H9 (cell line): Measurements from ENCODE around the gene AASDH. TPM values are rescaled to one million over a fixed set of nuclear protein-coding genes. Genes with fewer than 3 reads are reported as not detected.

ENCODE experiments used
- DNase-seq: peaks from one replicate; pipeline ENCODE4 v3.0.0-alpha.2; 2017
- H2AFZ ChIP-seq: one replicate; pipeline ENCODE4 v1.6.1; 2013; ENCODE audit warnings: mild to moderate bottlenecking, low read length, control low read depth, moderate library complexity
- H2AK5ac ChIP-seq: 2 replicates; pipeline ENCODE4 v1.6.1; 2013; ENCODE audit warnings: low read length, control low read depth, mixed read lengths; ENCODE audit not compliant: insufficient read length
- H2BK120ac ChIP-seq: one replicate; pipeline ENCODE4 v1.6.1; 2013; ENCODE audit warnings: low read depth, mild to moderate bottlenecking, low read length, control low read depth, inconsistent platforms; ENCODE audit not compliant: poor library complexity, severe bottlenecking
- H2BK12ac ChIP-seq: 2 replicates; pipeline ENCODE4 v1.6.1; 2013; ENCODE audit warnings: low read length, control low read depth, mixed read lengths, low read depth; ENCODE audit not compliant: insufficient read length
- H2BK15ac ChIP-seq: 2 replicates; pipeline ENCODE4 v1.6.1; 2013; ENCODE audit warnings: low read depth, low read length, control low read depth
- H2BK20ac ChIP-seq: one replicate; pipeline ENCODE4 v1.6.1; 2013; ENCODE audit warnings: low read depth, mild to moderate bottlenecking, low read length, control low read depth, inconsistent platforms; ENCODE audit not compliant: poor library complexity, severe bottlenecking
- H2BK5ac ChIP-seq: 2 replicates; pipeline ENCODE4 v1.6.1; 2013; ENCODE audit warnings: low read length, control low read depth, mixed read lengths; ENCODE audit not compliant: insufficient read length
- H3K14ac ChIP-seq: 2 replicates; pipeline ENCODE4 v1.6.1; 2013; ENCODE audit warnings: low read length, control low read depth; ENCODE audit not compliant: insufficient read depth
- H3K18ac ChIP-seq: 2 replicates; pipeline ENCODE4 v1.6.1; 2013; ENCODE audit warnings: low read depth, mild to moderate bottlenecking, mixed read lengths, low read length, control low read depth; ENCODE audit not compliant: insufficient read length
- H3K23ac ChIP-seq: 2 replicates; pipeline ENCODE4 v1.6.1; 2013; ENCODE audit warnings: low read length, control low read depth, mixed read lengths, low read depth; ENCODE audit not compliant: insufficient read length
- H3K23me2 ChIP-seq: 2 replicates; pipeline ENCODE4 v1.6.1; 2013; ENCODE audit warnings: low read depth, mild to moderate bottlenecking, mixed read lengths, low read length, control low read depth; ENCODE audit not compliant: insufficient read length, poor library complexity, severe bottlenecking
- H3K27ac ChIP-seq: 2 replicates; pipeline ENCODE4 v1.5.1; 2013; ENCODE audit warnings: low read length, control low read depth, mixed read lengths, low read depth; ENCODE audit not compliant: insufficient read length
- H3K27me3 ChIP-seq: 2 replicates; pipeline ENCODE4 v1.6.1; 2013; ENCODE audit warnings: low read length, control low read depth, inconsistent platforms; ENCODE audit not compliant: insufficient read depth
- H3K4ac ChIP-seq: 2 replicates; pipeline ENCODE4 v1.6.1; 2013; ENCODE audit warnings: low read depth, mild to moderate bottlenecking, control low read depth, inconsistent platforms, low read length, moderate library complexity
- H3K4me1 ChIP-seq: 2 replicates; pipeline ENCODE4 v1.6.1; 2013; ENCODE audit warnings: low read length, control low read depth, inconsistent platforms; ENCODE audit not compliant: insufficient read depth
- H3K4me2 ChIP-seq: 2 replicates; pipeline ENCODE4 v1.6.1; 2013; ENCODE audit warnings: low read length, control low read depth, mixed read lengths; ENCODE audit not compliant: insufficient read length, insufficient read depth
- H3K56ac ChIP-seq: 2 replicates; pipeline ENCODE4 v1.6.1; 2013; ENCODE audit warnings: low read depth, mild to moderate bottlenecking, mixed read lengths, low read length, control low read depth; ENCODE audit not compliant: insufficient read length
- H3K79me1 ChIP-seq: 2 replicates; pipeline ENCODE4 v1.6.1; 2013; ENCODE audit warnings: low read depth, mild to moderate bottlenecking, moderate library complexity, low read length, control low read depth, inconsistent platforms; ENCODE audit not compliant: insufficient read depth, poor library complexity, severe bottlenecking
- H3K79me2 ChIP-seq: 2 replicates; pipeline ENCODE4 v1.6.1; 2013; ENCODE audit warnings: low read length, control low read depth, inconsistent platforms; ENCODE audit not compliant: insufficient read depth
- H3K9ac ChIP-seq: 2 replicates; pipeline ENCODE4 v1.6.1; 2013; ENCODE audit warnings: low read length, control low read depth, mixed read lengths; ENCODE audit not compliant: insufficient read length; ENCODE audit errors: extremely low read depth
- H3K9me3 ChIP-seq: one replicate; pipeline ENCODE4 v1.6.1; 2013; ENCODE audit warnings: low read depth, low read length, inconsistent platforms; ENCODE audit not compliant: control insufficient read depth
- H3T11ph ChIP-seq: one replicate; pipeline ENCODE4 v1.6.1; 2013; ENCODE audit warnings: mild to moderate bottlenecking, low read length, control low read depth, inconsistent platforms
- H4K20me1 ChIP-seq: one replicate; pipeline ENCODE4 v1.6.1; 2013; ENCODE audit not compliant: control insufficient read depth, insufficient read length, insufficient read depth
- H4K5ac ChIP-seq: 2 replicates; pipeline ENCODE4 v1.6.1; 2013; ENCODE audit warnings: low read depth, mild to moderate bottlenecking, mixed read lengths, low read length, control low read depth; ENCODE audit not compliant: insufficient read length
- H4K8ac ChIP-seq: replicated peaks from 2 replicates; pipeline ENCODE4 v1.6.1; 2013; ENCODE audit warnings: low read length, control low read depth, mixed read lengths, low read depth; ENCODE audit not compliant: insufficient read length
- H4K91ac ChIP-seq: 2 replicates; pipeline ENCODE4 v1.6.1; 2013; ENCODE audit warnings: low read depth, mild to moderate bottlenecking, moderate library complexity, mixed read lengths, low read length, control low read depth; ENCODE audit not compliant: insufficient read length
- H3K27ac Mint-ChIP-seq, 3 experiments: 2 replicates in 2 of 3; 3 replicates in 1 of 3; pipeline ENCODE4 v1.8.0; 2020 to 2021; ENCODE audit warnings: mixed read lengths in 3 of 3, mild to moderate bottlenecking in 1 of 3, moderate library complexity in 1 of 3
- H3K27me3 Mint-ChIP-seq: 2 replicates; pipeline ENCODE4 v1.8.0; 2021; ENCODE audit warnings: low read depth, mild to moderate bottlenecking, moderate library complexity, mixed read lengths
- H3K36me3 Mint-ChIP-seq, 3 experiments: 2 replicates in 2 of 3; 3 replicates in 1 of 3; pipeline ENCODE4 v1.8.0; 2020 to 2021; ENCODE audit warnings: low read depth in 3 of 3, mixed read lengths in 3 of 3; ENCODE audit not compliant: insufficient read depth in 1 of 3
- H3K4me1 Mint-ChIP-seq, 2 experiments: 2 replicates each; pipeline ENCODE4 v1.8.0; 2020; ENCODE audit warnings: mixed read lengths in 2 of 2
- H3K4me3 Mint-ChIP-seq, 2 experiments: 2 replicates in 1 of 2; 3 replicates in 1 of 2; pipeline ENCODE4 v1.8.0; 2020 to 2021; ENCODE audit warnings: mild to moderate bottlenecking in 2 of 2, mixed read lengths in 2 of 2, moderate library complexity in 1 of 2
- H3K9me3 Mint-ChIP-seq, 2 experiments: 2 replicates in 1 of 2; 3 replicates in 1 of 2; pipeline ENCODE4 v1.8.0; 2020; ENCODE audit warnings: mild to moderate bottlenecking in 2 of 2, mixed read lengths in 2 of 2, moderate library complexity in 1 of 2
- CTCF ChIP-seq: fragments of 200-600 bp; sonication (generic); conservative IDR thresholded peaks from 3 replicates; pipeline ENCODE4 v1.8.0; 2021; ENCODE audit warnings: antibody characterized with exemption, mild to moderate bottlenecking
- WGBS: extraction: QIAGEN DNeasy Blood & Tissue Kit; methylation state at CpG from one replicate; pipeline ENCODE4 v1.1.7; 2013; ENCODE audit warnings: missing lambda C conversion rate, low lambda C conversion rate, mixed read lengths; ENCODE audit not compliant: insufficient read length; ENCODE audit errors: extremely low coverage; 5-methylcytosine and 5-hydroxymethylcytosine counted together
- total RNA-seq: library from RNA; stranded (reverse); gene quantifications from 2 replicates; pipeline ENCODE4 v1.2.1, GENCODE V29; 2021

AASDH gene
- total RNA-seq, 1 experiment from 2014 or later, result 12.9 TPM

DNA sequence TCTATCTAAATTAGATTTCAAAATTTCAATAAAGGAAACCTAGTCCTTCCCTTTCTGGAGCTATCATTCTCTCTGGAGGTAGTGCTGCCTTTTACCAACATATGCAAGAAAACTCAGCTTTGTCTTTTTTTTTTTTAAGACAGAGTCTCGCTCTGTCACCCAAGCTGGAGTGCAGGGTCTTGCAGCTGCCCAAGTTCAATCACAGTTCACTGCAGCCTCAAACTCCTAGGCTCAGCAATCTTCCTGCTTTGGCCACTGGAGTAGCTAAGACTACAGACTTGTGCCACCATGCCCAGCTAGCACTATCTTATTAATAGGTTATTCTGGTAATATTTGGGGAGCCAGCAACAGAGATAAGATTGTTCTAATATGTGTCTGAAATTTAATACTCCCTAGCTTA, 12.3 kb downstream of the AASDH start:
- H4K91ac ChIP-seq, result no peak overlapping the region
- no peak overlapping the region for H4K8ac ChIP-seq
- no peaks in the 10 kb centered on the region for H3K9me3 Mint-ChIP-seq
- H4K5ac ChIP-seq, result no peak overlapping the region
- H2AFZ ChIP-seq, result no peak overlapping the region
- H3K36me3 Mint-ChIP-seq, result peaks cover 6 to 25% (median 16%) of the 10 kb centered on the region in 3 experiments; a peak in 6 of 7 replicates
- no peaks in the 10 kb centered on the region for H3K9me3 ChIP-seq
- H3K4ac ChIP-seq, result no peak overlapping the region
- no peaks in the 10 kb centered on the region for H3K79me1 ChIP-seq
- H3K4me1 ChIP-seq, result no peaks in the 10 kb centered on the region
- no peak overlapping the region for H3K27ac Mint-ChIP-seq
- H2BK5ac ChIP-seq, result no peak overlapping the region
- no peak overlapping the region for H3T11ph ChIP-seq
- H2BK120ac ChIP-seq, result no peak overlapping the region
- H3K27ac ChIP-seq, result no peak overlapping the region
- no CpG with 5 or more reads among the region's 1 CpG for WGBS
- H3K14ac ChIP-seq, result no peak overlapping the region
- no peaks in the 10 kb centered on the region for H3K4me1 Mint-ChIP-seq
- no peak overlapping the region for H2BK20ac ChIP-seq
- H3K18ac ChIP-seq, result no peak overlapping the region
- H2AK5ac ChIP-seq, result no peak overlapping the region
- H2BK12ac ChIP-seq, result no peak overlapping the region
- no peak overlapping the region for H3K23ac ChIP-seq
- H3K79me2 ChIP-seq, result no peaks in the 10 kb centered on the region
- H3K56ac ChIP-seq, result no peak overlapping the region
- no peaks in the 10 kb centered on the region for H3K27me3 Mint-ChIP-seq
- no peak for DNase-seq
- H3K23me2 ChIP-seq, result no peaks in the 10 kb centered on the region
- H3K9ac ChIP-seq, result no peak overlapping the region
- TF ChIP-seq CTCF, result no peak
- no peak overlapping the region for H2BK15ac ChIP-seq
- H4K20me1 ChIP-seq, result no peaks in the 10 kb centered on the region
- H3K27me3 ChIP-seq, result no peaks in the 10 kb centered on the region
- no peak overlapping the region for H3K4me3 Mint-ChIP-seq
- no peak overlapping the region for H3K4me2 ChIP-seq
